K562 (cell line): ENCODE measurements around the gene OR7G3.

Source experiments
- BACH1 ChIP-seq: fragments of 200-800 bp; sonication (Bioruptor generic); IDR thresholded peaks from 2 replicates; pipeline ENCODE4 v1.6.1; 2016; ENCODE audit warnings: missing genetic modification characterization, missing compliant biosample characterization
- CEBPB ChIP-seq: fragments of 450-650 bp; IDR thresholded peaks from 2 replicates; pipeline ENCODE4 v1.6.1; 2016; ENCODE audit warnings: missing genetic modification characterization, missing compliant biosample characterization
- EZH2 ChIP-seq: IDR thresholded peaks from 2 replicates; pipeline ENCODE4 v1.6.1; 2012; ENCODE audit warnings: low read depth, mild to moderate bottlenecking, inconsistent platforms, low read length, borderline replicate concordance
- GTF2F1 ChIP-seq: IDR thresholded peaks from 2 replicates; pipeline ENCODE4 v1.6.1; 2011; ENCODE audit warnings: low read depth, low read length, improper control_type of control experiment
- KDM4B ChIP-seq, 2 experiments: fragments of 450-650 bp in 1 of 2; sonication (generic) in 1 of 2; IDR thresholded peaks; 2 replicates each; pipeline ENCODE4 v1.6.1; 2016 to 2017; ENCODE audit warnings: borderline replicate concordance in 2 of 2, antibody characterized with exemption in 1 of 2, low read depth in 1 of 2, mild to moderate bottlenecking in 1 of 2
- NFIC ChIP-seq: fragments of 450-650 bp; IDR thresholded peaks from 2 replicates; pipeline ENCODE4 v1.6.1; 2017; ENCODE audit warnings: mild to moderate bottlenecking, inconsistent platforms
- POLR2A ChIP-seq: fragments of 450-650 bp; conservative IDR thresholded peaks from 2 replicates; pipeline ENCODE4 v1.6.1; 2016
- RCOR1 ChIP-seq, 2 experiments: IDR thresholded peaks; 2 replicates each; pipeline ENCODE4 v1.6.1; 2012; ENCODE audit warnings: low read depth in 2 of 2, low read length in 2 of 2, borderline replicate concordance in 1 of 2, improper control_type of control experiment in 1 of 2
- REST ChIP-seq, 2 experiments: fragments of 450-650 bp; formaldehyde crosslinking in 1 of 2; IDR thresholded peaks; 2 replicates each; pipeline versions ENCODE4 v1.4.0 to v1.6.1; 2014 to 2020; ENCODE audit warnings: mild to moderate bottlenecking in 2 of 2, borderline replicate concordance in 1 of 2, low read depth in 1 of 2
- SMARCA5 ChIP-seq: fragments of 450-650 bp; IDR thresholded peaks from 2 replicates; pipeline ENCODE4 v1.6.1; 2016
- SUPT5H ChIP-seq: fragments of 450-650 bp; IDR thresholded peaks from 2 replicates; pipeline ENCODE4 v1.6.1; 2016
- TF ChIP-seq, protein P1 (sequence below), 3 experiments: IDR thresholded peaks in 2 of 3; conservative IDR thresholded peaks in 1 of 3; 2 replicates each; pipeline ENCODE4 v1.5.1; 2011 to 2012; ENCODE audit warnings: low read length in 3 of 3, mild to moderate bottlenecking in 3 of 3, control low read depth in 2 of 3, improper control_type of control experiment in 1 of 3, inconsistent platforms in 1 of 3, low read depth in 1 of 3, mixed read lengths in 1 of 3, moderate library complexity in 1 of 3; ENCODE audit not compliant: insufficient read depth in 2 of 3

GRCh38 chr19:9107375-9107774 lies 19.4 kb downstream of the OR7G3 start, which contains the start of gene OR7G2:
- TF ChIP-seq REST (IDR thresholded peaks at IDR 0.05; ENCODE audit: borderline replicate concordance) (no peak), REST (CRISPR knock-in tag; IDR thresholded peaks at IDR 0.05; ENCODE audit: low read depth) (no peak), BACH1 (no peak), POLR2A (no peak), EZH2 (no peak), SUPT5H (no peak), KDM4B (IDR thresholded peaks at IDR 0.05; ENCODE audit: borderline replicate concordance in 2 of 2, low read depth in 1 of 2) (no peak), GTF2F1 (no peak), CEBPB (tag) (no peak), SMARCA5 (no peak), NFIC (no peak), RCOR1 (IDR thresholded peaks at IDR 0.05; ENCODE audit: borderline replicate concordance in 1 of 2, low read depth in 2 of 2, low read length in 2 of 2) (no peak)
- TF ChIP-seq, protein P1, sequence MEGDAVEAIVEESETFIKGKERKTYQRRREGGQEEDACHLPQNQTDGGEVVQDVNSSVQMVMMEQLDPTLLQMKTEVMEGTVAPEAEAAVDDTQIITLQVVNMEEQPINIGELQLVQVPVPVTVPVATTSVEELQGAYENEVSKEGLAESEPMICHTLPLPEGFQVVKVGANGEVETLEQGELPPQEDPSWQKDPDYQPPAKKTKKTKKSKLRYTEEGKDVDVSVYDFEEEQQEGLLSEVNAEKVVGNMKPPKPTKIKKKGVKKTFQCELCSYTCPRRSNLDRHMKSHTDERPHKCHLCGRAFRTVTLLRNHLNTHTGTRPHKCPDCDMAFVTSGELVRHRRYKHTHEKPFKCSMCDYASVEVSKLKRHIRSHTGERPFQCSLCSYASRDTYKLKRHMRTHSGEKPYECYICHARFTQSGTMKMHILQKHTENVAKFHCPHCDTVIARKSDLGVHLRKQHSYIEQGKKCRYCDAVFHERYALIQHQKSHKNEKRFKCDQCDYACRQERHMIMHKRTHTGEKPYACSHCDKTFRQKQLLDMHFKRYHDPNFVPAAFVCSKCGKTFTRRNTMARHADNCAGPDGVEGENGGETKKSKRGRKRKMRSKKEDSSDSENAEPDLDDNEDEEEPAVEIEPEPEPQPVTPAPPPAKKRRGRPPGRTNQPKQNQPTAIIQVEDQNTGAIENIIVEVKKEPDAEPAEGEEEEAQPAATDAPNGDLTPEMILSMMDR (IDR thresholded peaks at IDR 0.05 in 2 of 3, conservative IDR thresholded peaks at IDR 0.05 in 1 of 3; ENCODE audit: insufficient read depth in 2 of 3, low read depth in 1 of 3, low read length in 3 of 3) = no peak
